Vagina (tissue), 2 donors: ENCODE results near the gene IRF2BP1.
A peak's percentile ranks its signal among the peaks of the same experiment; 100 is the strongest.

Source experiments
- POLR2AphosphoS5 ChIP-seq, 2 donors: sonication (generic); formaldehyde crosslinking; IDR thresholded peaks; one replicate each; pipeline ENCODE4 v1.9.0; 2017; ENCODE audit warnings: antibody characterized with exemption in 2 of 2, mild to moderate bottlenecking in 2 of 2, low read depth in 1 of 2; ENCODE audit not compliant: insufficient read depth in 1 of 2
- TF ChIP-seq, protein P1 (sequence below), 3 experiments: fragments of 450-650 bp in 2 of 3; fragments of 200-600 bp in 1 of 3; sonication (generic) in 1 of 3; IDR thresholded peaks; one replicate each; pipeline ENCODE4 v1.5.1; 2017 to 2019; ENCODE audit warnings: antibody characterized with exemption in 3 of 3, mild to moderate bottlenecking in 2 of 3, moderate library complexity in 2 of 3

DNA sequence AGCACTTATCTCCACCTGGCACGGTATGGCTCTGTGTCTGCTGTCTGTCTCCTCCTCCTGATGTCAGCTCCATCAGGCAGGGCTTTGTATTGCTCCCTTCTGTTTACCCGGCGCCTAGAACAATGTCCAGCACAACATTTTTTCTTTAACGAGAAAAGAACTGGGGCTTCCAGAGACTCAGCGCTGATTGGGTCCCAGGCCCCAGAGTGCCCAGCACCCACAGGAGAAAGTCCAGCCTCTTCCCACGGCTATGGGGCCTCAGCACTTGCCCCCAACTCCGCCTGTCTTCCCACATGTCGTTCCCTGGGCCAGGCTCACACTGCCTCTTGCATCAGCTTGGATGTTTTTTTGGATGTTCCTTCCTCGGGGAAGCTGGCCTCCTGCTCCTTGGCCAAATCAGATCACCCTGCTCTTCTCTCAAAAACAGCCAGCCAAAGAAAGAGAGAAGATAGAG lies 9.6 kb upstream of the IRF2BP1 start:
- TF ChIP-seq, protein P1, sequence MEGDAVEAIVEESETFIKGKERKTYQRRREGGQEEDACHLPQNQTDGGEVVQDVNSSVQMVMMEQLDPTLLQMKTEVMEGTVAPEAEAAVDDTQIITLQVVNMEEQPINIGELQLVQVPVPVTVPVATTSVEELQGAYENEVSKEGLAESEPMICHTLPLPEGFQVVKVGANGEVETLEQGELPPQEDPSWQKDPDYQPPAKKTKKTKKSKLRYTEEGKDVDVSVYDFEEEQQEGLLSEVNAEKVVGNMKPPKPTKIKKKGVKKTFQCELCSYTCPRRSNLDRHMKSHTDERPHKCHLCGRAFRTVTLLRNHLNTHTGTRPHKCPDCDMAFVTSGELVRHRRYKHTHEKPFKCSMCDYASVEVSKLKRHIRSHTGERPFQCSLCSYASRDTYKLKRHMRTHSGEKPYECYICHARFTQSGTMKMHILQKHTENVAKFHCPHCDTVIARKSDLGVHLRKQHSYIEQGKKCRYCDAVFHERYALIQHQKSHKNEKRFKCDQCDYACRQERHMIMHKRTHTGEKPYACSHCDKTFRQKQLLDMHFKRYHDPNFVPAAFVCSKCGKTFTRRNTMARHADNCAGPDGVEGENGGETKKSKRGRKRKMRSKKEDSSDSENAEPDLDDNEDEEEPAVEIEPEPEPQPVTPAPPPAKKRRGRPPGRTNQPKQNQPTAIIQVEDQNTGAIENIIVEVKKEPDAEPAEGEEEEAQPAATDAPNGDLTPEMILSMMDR (IDR thresholded peaks at IDR 0.05): no peak
- peak in 1 of 2 donors; percentile 27 for TF ChIP-seq POLR2AphosphoS5 (IDR thresholded peaks at IDR 0.05; ENCODE audit: insufficient read depth in 1 of 2, low read depth in 1 of 2)
